CD4-positive, alpha-beta memory T cell (primary cell): ENCODE data around the gene IFITM2. TPM values are rescaled to one million over a fixed set of nuclear protein-coding genes. Genes with fewer than 3 reads are reported as not detected.
"Not testable (repeated sequence)": the region's sequence is repeated elsewhere in the genome, so short reads cannot be mapped to it uniquely, and the experiment has no call there.

Experiments
- CTCF ChIA-PET: fragments of 350-600 bp; sonication (Branson Sonifier 250); formaldehyde crosslinking; loops from one replicate; lab custom pipeline; 2021; ENCODE audit warnings: inconsistent platforms; ENCODE audit not compliant: partially characterized antibody; lab: Charles Lee
- POLR2A ChIA-PET: fragments of 350-600 bp; sonication (Branson Sonifier 250); formaldehyde crosslinking; loops from one replicate; lab custom pipeline; 2021; ENCODE audit not compliant: partially characterized antibody; lab: Charles Lee
- DNase-seq, 5 donors: peaks; one replicate each; pipeline versions ENCODE4 v3.0.0 to v3.0.0-alpha.2; 2020 to 2022; ENCODE audit warnings: mixed read lengths in 1 of 5
- H3K27ac ChIP-seq: one replicate; pipeline ENCODE4 v1.7.0; 2013; ENCODE audit warnings: low read depth, low read length
- H3K27me3 ChIP-seq: 2 replicates; pipeline ENCODE4 v1.7.0; 2013; ENCODE audit warnings: mild to moderate bottlenecking, low read length, moderate library complexity; ENCODE audit not compliant: insufficient read depth
- H3K36me3 ChIP-seq: 2 replicates; pipeline ENCODE4 v1.7.0; 2013; ENCODE audit warnings: mild to moderate bottlenecking, low read length, moderate library complexity; ENCODE audit not compliant: insufficient read depth
- H3K4me1 ChIP-seq: 2 replicates; pipeline ENCODE4 v1.7.0; 2013; ENCODE audit warnings: mild to moderate bottlenecking, low read length, moderate library complexity; ENCODE audit not compliant: insufficient read depth
- H3K4me3 ChIP-seq, 2 donors: one replicate each; pipeline ENCODE4 v1.7.0; 2013; ENCODE audit warnings: low read length in 2 of 2, mild to moderate bottlenecking in 1 of 2
- H3K9me3 ChIP-seq, 2 donors: one replicate each; pipeline ENCODE4 v1.7.0; 2013; ENCODE audit warnings: low read length in 2 of 2, control low read depth in 1 of 2; ENCODE audit not compliant: control insufficient read depth in 1 of 2
- H3K27ac Mint-ChIP-seq, 7 donors: one replicate each; pipeline ENCODE4 v1.8.0; 2020 to 2021; ENCODE audit warnings: mixed read lengths in 7 of 7, mild to moderate bottlenecking in 6 of 7, inconsistent platforms in 3 of 7, moderate library complexity in 3 of 7
- H3K27me3 Mint-ChIP-seq, 2 donors: one replicate each; pipeline ENCODE4 v1.8.0; 2020 to 2021; ENCODE audit warnings: mixed read lengths in 2 of 2
- H3K36me3 Mint-ChIP-seq, 2 donors: one replicate each; pipeline ENCODE4 v1.8.0; 2020 to 2021; ENCODE audit warnings: mixed read lengths in 2 of 2, inconsistent platforms in 1 of 2, mild to moderate bottlenecking in 1 of 2
- H3K4me1 Mint-ChIP-seq, 4 donors: one replicate each; pipeline ENCODE4 v1.8.0; 2020 to 2021; ENCODE audit warnings: mixed read lengths in 4 of 4, mild to moderate bottlenecking in 1 of 4
- H3K4me3 Mint-ChIP-seq, 8 donors: one replicate each; pipeline ENCODE4 v1.8.0; 2020 to 2021; ENCODE audit warnings: mixed read lengths in 8 of 8, mild to moderate bottlenecking in 7 of 8, moderate library complexity in 6 of 8, inconsistent platforms in 3 of 8
- H3K9me3 Mint-ChIP-seq, 8 donors: one replicate each; pipeline ENCODE4 v1.8.0; 2020 to 2021; ENCODE audit warnings: mixed read lengths in 8 of 8, mild to moderate bottlenecking in 5 of 8, inconsistent platforms in 3 of 8, moderate library complexity in 1 of 8
- intact Hi-C: fragments of 100-400 bp; cut with micrococcal nuclease; formaldehyde crosslinking; loops from one replicate; pipeline ENCODE4 v1.15.1; 2023
- polyA plus RNA-seq, 2 donors: library from polyadenylated mRNA; unstranded; fragments of 300-500 nt; fragmentation: Illumina TruSeq; gene quantifications; one replicate each; pipeline ENCODE4 v1.2.3, GENCODE V29; 2021
- total RNA-seq, 2 experiments: library from RNA; stranded (reverse); gene quantifications; one replicate each; pipeline ENCODE4 v1.2.3, GENCODE V29; 2021

Gene IFITM2
- total and polyA plus RNA-seq, 4 experiments from 2014 or later = 202 to 3,716 (median 1,347) TPM

DNA sequence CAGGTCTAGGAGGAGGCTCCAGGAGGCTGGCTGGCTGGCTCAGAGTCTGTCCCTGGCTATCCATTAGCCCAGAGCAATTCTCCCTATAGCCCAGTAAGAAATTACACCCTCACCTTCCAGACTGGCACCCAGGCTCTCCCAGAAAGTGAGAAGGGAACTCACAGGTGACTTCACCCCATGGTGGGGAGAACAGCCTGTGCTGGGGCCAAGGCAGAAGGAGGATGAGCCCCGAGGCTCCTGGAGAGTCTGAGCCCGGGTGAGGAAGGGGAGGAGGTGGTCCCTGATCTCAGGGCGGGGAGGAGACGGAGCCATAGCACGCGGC, 6.9 kb downstream of the IFITM2 start:
- peaks cover 29 to 42% of the 10 kb centered on the region in 2 donors for H3K36me3 Mint-ChIP-seq
- peaks cover 25 to 54% (median 32%) of the 10 kb centered on the region in 4 donors for H3K4me1 Mint-ChIP-seq

DNA sequence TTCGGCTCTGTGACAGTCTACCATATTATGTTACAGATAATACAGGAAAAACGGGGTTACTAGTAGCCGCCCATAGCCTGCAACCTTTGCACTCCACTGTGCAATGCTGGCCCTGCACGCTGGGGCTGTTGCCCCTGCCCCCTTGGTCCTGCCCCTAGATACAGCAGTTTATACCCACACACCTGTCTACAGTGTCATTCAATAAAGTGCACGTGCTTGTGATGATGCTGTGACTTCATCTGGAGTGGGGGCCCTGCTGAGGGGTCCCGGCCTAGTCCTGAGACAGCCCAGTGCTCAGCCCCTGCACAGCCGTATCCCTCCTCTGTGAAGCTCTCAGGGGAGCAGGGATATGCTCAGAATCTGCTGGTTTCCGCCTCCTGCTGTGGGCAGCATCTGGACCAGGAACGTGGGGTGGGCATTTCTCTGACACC, 7.5 kb downstream of the IFITM2 start:
- Histone ChIP-seq H3K36me3 (peaks cover 8% of the 10 kb centered on the region), H3K27me3 (no peaks in the 10 kb centered on the region), H3K9me3 (no peaks in the 10 kb centered on the region), H3K4me3 (peak overlapping the region; percentile 59 to 91), H3K4me1 (peaks cover 36% of the 10 kb centered on the region), H3K27ac (peak overlapping the region; percentile 76)
- H3K36me3 Mint-ChIP-seq = peaks cover 27 to 40% of the 10 kb centered on the region in 2 donors
- H3K4me1 Mint-ChIP-seq = peaks cover 25 to 54% (median 33%) of the 10 kb centered on the region in 4 donors
- ChIA-PET POLR2A (interaction anchor here (0.6 to 7.2 kb wide), 24 partner anchors 9 to 191 kb away, joined by 3 to 66 read pairs (median 8); partner anchors contain the start of genes ANO9, BET1L, IFITM2 and PGGHG), CTCF (interaction anchor here (2.7 to 4.0 kb wide), 7 partner anchors 9 to 134 kb away, joined by 12 to 46 read pairs (median 23); no protein-coding TSS in a partner anchor)
- peaks cover 0 to 2% (median 0%) of the 10 kb centered on the region in 8 donors for H3K9me3 Mint-ChIP-seq
- intact Hi-C loops = loop anchor here (2.0 kb wide), 3 partner anchors 64 to 108 kb away; partner anchors contain the start of genes BET1L and RIC8A
- no peak for DNase-seq
- peak overlapping the region; percentile 82 to 100 (median 98) for H3K27ac Mint-ChIP-seq
- no peaks in the 10 kb centered on the region for H3K27me3 Mint-ChIP-seq
- H3K4me3 Mint-ChIP-seq = peak overlapping the region; percentile 92 to 99 (median 98)

More for the DNA sequence above, 6.9 kb downstream of the IFITM2 start:
- not testable (repeated sequence) for H3K27me3 Mint-ChIP-seq, H3K36me3 ChIP-seq, DNase-seq, H3K9me3 ChIP-seq, H3K9me3 Mint-ChIP-seq, H3K27me3 ChIP-seq
- intact Hi-C loops = loop anchor here (1.0 to 2.0 kb wide), 4 partner anchors 41 to 108 kb away; partner anchors contain the start of genes BET1L and RIC8A
- Mint-ChIP-seq H3K4me3 (peak overlapping the region; percentile 92 to 99 (median 98)), H3K27ac (peak overlapping the region; percentile 94 to 100 (median 98))
- CTCF ChIA-PET = interaction anchor here (0.6 to 4.0 kb wide), 3 partner anchors 9 to 63 kb away, joined by 3 to 46 read pairs (median 34); no protein-coding TSS in a partner anchor
- Histone ChIP-seq H3K4me3 (peak overlapping the region; percentile 59 to 91), H3K4me1 (peaks cover 38% of the 10 kb centered on the region), H3K27ac (peak overlapping the region; percentile 76)
- POLR2A ChIA-PET = interaction anchor here (1.1 to 7.2 kb wide), 16 partner anchors 11 to 134 kb away, joined by 3 to 66 read pairs (median 13); partner anchors contain the start of genes ANO9, BET1L, PGGHG and RIC8A

DNA sequence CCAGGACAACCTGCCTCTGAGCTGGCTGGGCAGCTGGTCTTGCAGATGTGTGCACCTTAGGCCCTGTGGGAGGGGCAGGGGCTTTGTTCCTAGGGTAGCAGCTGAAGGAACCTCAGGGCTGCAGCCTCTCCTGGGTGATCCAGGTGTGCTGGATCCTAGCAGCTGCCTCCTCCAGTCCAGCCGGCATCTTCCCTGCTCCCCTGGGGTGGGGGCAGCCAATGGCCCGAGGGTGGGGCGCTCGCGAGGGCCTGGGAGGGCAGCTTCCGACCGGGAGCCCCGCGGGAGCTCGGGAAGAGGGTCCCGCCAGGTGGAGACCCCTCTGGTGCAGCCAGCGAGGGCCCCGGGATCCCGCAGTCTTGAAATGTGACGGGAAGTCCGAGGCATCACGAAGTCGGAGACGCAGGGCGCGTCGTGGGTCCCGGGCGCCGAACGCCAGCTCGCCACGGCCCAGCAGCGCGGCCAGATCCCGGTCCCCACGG, 7.9 kb downstream of the IFITM2 start:
- peaks cover 0 to 2% (median 0%) of the 10 kb centered on the region in 8 donors for H3K9me3 Mint-ChIP-seq
- no peak for DNase-seq

DNA sequence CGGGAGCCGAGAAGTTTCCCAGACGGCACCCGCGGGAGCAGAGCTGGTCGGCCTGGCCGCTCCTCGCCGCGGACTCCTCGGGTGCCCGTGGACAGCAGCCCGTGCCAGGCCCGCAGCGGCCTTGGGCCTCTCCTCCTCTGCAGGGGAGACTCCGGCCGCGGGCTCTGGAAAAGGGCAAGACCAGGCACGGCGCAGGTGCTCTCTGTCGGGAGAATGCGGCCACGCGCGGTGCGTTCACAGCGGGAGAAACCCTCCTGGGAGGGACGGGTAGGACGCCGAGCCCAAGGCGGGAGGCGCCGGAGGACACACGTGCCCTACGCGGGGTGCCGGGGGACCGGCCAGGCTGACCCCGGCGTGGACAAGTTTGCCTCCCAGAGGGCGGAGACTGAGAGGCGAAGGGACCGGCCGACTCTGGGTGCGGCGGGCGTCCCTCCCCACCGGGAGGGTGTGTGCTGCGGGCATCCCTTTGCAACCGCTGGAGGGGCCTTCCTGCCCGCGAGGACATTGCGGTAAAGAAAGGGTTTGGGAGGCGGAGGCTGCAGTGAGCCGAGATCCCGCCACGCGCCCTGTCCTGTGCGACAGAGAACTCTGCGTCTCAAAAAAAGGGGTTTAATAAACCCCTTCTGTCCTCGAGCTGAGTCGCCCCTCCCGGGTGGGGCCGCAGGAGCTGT, 8.6 kb downstream of the IFITM2 start:
- peak overlapping the region; percentile 89 to 99 (median 97) for H3K27ac Mint-ChIP-seq
- POLR2A ChIA-PET = interaction anchor here (0.7 to 7.2 kb wide), 28 partner anchors 10 to 221 kb away, joined by 3 to 66 read pairs (median 6); partner anchors contain the start of genes ANO9, BET1L, IFITM2 and IFITM5
- peaks cover 36% of the 10 kb centered on the region for H3K4me1 ChIP-seq
- intact Hi-C loops = loop anchor here (2.0 kb wide), 1 partner anchor 47 kb away; no protein-coding TSS in a partner anchor
- peaks cover 27 to 42% of the 10 kb centered on the region in 2 donors for H3K36me3 Mint-ChIP-seq
- peaks cover 30 to 61% (median 40%) of the 10 kb centered on the region in 4 donors for H3K4me1 Mint-ChIP-seq
- H3K27ac ChIP-seq = peak overlapping the region; percentile 76
- peaks cover 8% of the 10 kb centered on the region for H3K36me3 ChIP-seq
- H3K4me3 Mint-ChIP-seq = peak overlapping the region; percentile 90 to 99 (median 95)
- H3K27me3 Mint-ChIP-seq = no peaks in the 10 kb centered on the region
- H3K27me3 ChIP-seq = no peaks in the 10 kb centered on the region
- peak overlapping the region; percentile 59 to 91 for H3K4me3 ChIP-seq
- DNase-seq = peak in 3 of 5 donors; percentile 43 to 65 (median 51)
- no peaks in the 10 kb centered on the region for H3K9me3 ChIP-seq
- CTCF ChIA-PET = interaction anchor here (0.8 to 4.0 kb wide), 12 partner anchors 11 to 135 kb away, joined by 3 to 46 read pairs (median 13); partner anchors contain the start of gene PGGHG
- H3K9me3 Mint-ChIP-seq = peaks cover 0 to 2% (median 0%) of the 10 kb centered on the region in 8 donors

More for the DNA sequence above, 7.9 kb downstream of the IFITM2 start:
- intact Hi-C loops = loop anchor here (2.0 kb wide), 3 partner anchors 65 to 109 kb away; partner anchors contain the start of genes BET1L and RIC8A
- Mint-ChIP-seq H3K4me1 (peaks cover 28 to 59% (median 38%) of the 10 kb centered on the region in 4 donors), H3K27ac (peak overlapping the region; percentile 82 to 100 (median 98)), H3K36me3 (peaks cover 27 to 42% of the 10 kb centered on the region in 2 donors), H3K27me3 (no peaks in the 10 kb centered on the region), H3K4me3 (peak overlapping the region; percentile 92 to 99 (median 98))
- Histone ChIP-seq H3K36me3 (peaks cover 8% of the 10 kb centered on the region), H3K27me3 (no peaks in the 10 kb centered on the region), H3K9me3 (no peaks in the 10 kb centered on the region), H3K4me3 (peak overlapping the region; percentile 59 to 91), H3K27ac (peak overlapping the region; percentile 76), H3K4me1 (peaks cover 36% of the 10 kb centered on the region)
- ChIA-PET CTCF (interaction anchor here (2.7 to 4.0 kb wide), 7 partner anchors 10 to 134 kb away, joined by 12 to 46 read pairs (median 23); no protein-coding TSS in a partner anchor), POLR2A (interaction anchor here (0.6 to 7.2 kb wide), 24 partner anchors 9 to 191 kb away, joined by 3 to 66 read pairs (median 8); partner anchors contain the start of genes ANO9, BET1L, IFITM2 and PGGHG)

DNA sequence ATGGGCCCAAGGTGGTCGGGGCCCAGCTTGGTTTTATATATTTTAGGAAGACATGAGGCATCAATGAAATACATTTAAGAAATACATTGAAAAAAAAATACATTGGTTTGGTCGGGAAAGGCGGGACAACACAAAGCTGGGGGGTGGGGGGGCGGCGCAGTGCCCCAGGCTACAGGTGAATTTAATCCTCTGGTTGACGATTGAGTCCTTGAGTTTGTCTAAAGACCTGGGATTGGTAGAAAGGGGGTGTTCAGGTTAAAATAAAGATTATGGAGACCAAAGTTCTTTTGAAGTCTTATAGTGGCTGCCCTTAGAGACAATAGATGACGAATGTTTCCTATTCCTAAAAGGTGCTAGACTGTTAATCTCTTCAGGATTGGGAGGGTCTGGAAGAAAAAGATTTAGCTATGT, 9.3 kb downstream of the IFITM2 start:
- Histone ChIP-seq H3K27me3 (no peaks in the 10 kb centered on the region), H3K36me3 (peaks cover 8% of the 10 kb centered on the region), H3K9me3 (no peaks in the 10 kb centered on the region), H3K4me1 (peaks cover 34% of the 10 kb centered on the region), H3K4me3 (peak overlapping the region; percentile 59 to 91), H3K27ac (peak overlapping the region; percentile 76)
- peaks cover 27 to 38% of the 10 kb centered on the region in 2 donors for H3K36me3 Mint-ChIP-seq
- no peaks in the 10 kb centered on the region for H3K27me3 Mint-ChIP-seq
- DNase-seq = peak in 2 of 5 donors; percentile 29 to 34
- ChIA-PET CTCF (interaction anchor here (0.6 to 4.0 kb wide), 18 partner anchors 8 to 201 kb away, joined by 3 to 46 read pairs (median 5); partner anchors contain the start of genes IFITM2, IFITM5 and PGGHG), POLR2A (interaction anchor here (0.7 to 7.2 kb wide), 24 partner anchors 8 to 220 kb away, joined by 3 to 66 read pairs (median 4); partner anchors contain the start of genes BET1L, IFITM2, IFITM5 and LRRC56)
- peaks cover 28 to 57% (median 38%) of the 10 kb centered on the region in 4 donors for H3K4me1 Mint-ChIP-seq
- intact Hi-C loops = loop anchor here (2.0 kb wide), 1 partner anchor 48 kb away; no protein-coding TSS in a partner anchor
- peak overlapping the region; percentile 89 to 99 (median 97) for H3K27ac Mint-ChIP-seq
- peaks cover 0 to 2% (median 0%) of the 10 kb centered on the region in 8 donors for H3K9me3 Mint-ChIP-seq
- H3K4me3 Mint-ChIP-seq = peak overlapping the region; percentile 90 to 99 (median 95)

DNA sequence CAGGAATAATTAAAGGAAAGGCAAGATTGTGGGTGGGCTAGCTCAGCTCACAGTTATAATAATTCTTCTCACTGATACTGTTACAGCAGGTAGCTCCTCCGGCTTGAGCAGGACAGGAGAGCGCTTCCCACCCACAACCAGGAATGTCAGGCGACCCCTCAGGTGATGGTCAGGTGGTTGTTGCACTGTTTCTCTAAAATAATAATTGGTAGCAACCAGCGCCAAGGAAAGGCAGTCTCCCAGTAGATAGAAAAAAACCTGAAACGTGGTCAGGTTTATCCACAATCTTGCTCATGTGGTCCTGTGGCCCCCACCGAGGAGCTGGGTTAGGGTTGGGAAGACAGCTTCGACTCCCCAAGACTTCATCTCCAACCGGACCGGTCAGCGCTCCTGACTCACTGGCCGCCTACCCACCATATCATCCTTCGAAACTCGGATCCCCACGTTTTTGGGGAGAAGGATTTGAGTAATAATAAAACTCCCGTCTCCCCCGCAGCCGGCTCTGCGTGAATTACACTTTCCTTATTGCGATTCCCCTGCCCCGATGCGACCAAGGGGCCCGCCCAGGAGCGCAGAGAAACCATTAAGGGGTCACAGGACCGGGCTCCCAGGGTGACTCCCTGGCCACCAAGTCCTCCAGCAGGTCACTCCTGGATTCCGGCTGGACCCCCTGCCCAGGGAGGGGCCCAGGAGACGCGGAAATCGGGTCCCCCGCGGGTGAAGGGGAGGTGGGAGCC, 10.2 kb downstream of the IFITM2 start:
- H3K36me3 Mint-ChIP-seq = peaks cover 27 to 36% of the 10 kb centered on the region in 2 donors
- H3K27me3 Mint-ChIP-seq, H3K36me3 ChIP-seq, H3K9me3 ChIP-seq, H3K27me3 ChIP-seq, H3K9me3 Mint-ChIP-seq: not testable (repeated sequence)
- H3K4me3 Mint-ChIP-seq = peak overlapping the region; percentile 90 to 99 (median 95)
- H3K4me3 ChIP-seq = peak overlapping the region; percentile 59 to 91
- peaks cover 24 to 49% (median 31%) of the 10 kb centered on the region in 4 donors for H3K4me1 Mint-ChIP-seq
- peak overlapping the region; percentile 89 to 99 (median 97) for H3K27ac Mint-ChIP-seq
- peak in 1 of 5 donors; percentile 8 for DNase-seq
- ChIA-PET CTCF (interaction anchor here (0.7 to 4.0 kb wide), 15 partner anchors 9 to 200 kb away, joined by 3 to 46 read pairs (median 12); partner anchors contain the start of genes IFITM2, IFITM5 and PGGHG), POLR2A (interaction anchor here (0.7 to 7.2 kb wide), 20 partner anchors 8 to 130 kb away, joined by 3 to 66 read pairs (median 8); partner anchors contain the start of genes BET1L, IFITM2, IFITM5 and PGGHG)
- H3K27ac ChIP-seq = peak overlapping the region; percentile 76
- peaks cover 24% of the 10 kb centered on the region for H3K4me1 ChIP-seq
- intact Hi-C loops = loop anchor here (2.0 kb wide), 1 partner anchor 49 kb away; no protein-coding TSS in a partner anchor
